Gastroesophageal sphincter (tissue), 3 donors: ENCODE measurements around the gene MRE11.

ENCODE experiments used
- CTCF ChIP-seq, 4 experiments: fragments of 200-600 bp in 2 of 4; fragments of 450-650 bp in 2 of 4; sonication (generic) in 1 of 4; IDR thresholded peaks; one replicate each; pipeline ENCODE4 v1.5.1; 2017 to 2019; ENCODE audit warnings: antibody characterized with exemption in 4 of 4, mild to moderate bottlenecking in 2 of 4, moderate library complexity in 2 of 4
- POLR2AphosphoS5 ChIP-seq: sonication (generic); formaldehyde crosslinking; IDR thresholded peaks from one replicate; pipeline ENCODE4 v1.6.1; 2017; ENCODE audit warnings: antibody characterized with exemption

DNA sequence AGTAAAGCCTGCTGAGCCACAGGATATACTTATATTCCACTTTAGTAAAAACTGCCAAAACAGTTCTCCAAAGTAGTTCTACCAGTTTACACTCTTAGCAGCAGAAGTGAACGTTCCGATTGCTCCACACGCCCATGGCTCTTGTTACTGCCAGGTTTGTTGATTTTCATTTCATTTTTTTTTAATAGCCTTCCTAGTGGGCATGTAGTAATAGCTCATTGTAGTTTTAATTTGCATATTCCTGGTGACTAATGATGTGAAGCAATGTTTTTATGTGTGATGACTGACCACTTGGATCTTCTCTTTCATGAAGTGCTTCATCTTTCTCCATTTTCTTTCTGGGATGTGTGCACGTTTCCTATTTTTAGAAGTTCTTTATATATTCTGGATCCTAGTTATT, 13.8 kb upstream of the MRE11 start:
- no peak for TF ChIP-seq CTCF (IDR thresholded peaks at IDR 0.05)
- no peak for TF ChIP-seq POLR2AphosphoS5
